ENCODE measurements around the gene RPTOR.

RPTOR gene

GRCh38 chr17:80777274-80777673, 232.6 kb downstream of the RPTOR start:
- no peak for TF ChIP-seq CTCF (IDR thresholded peaks at IDR 0.05; ENCODE audit: low read depth, low read length, missing control alignments)
- H3K4me3 ChIP-seq (ENCODE audit: low read depth, low read length), result no peak overlapping the region
- DNase-seq (ENCODE audit: low read depth), result no peak
- in situ Hi-C loops (cut with HindIII; ENCODE audit: low sequenced_read_pairs), result no loop called here

- no peak overlapping the region for H3K4me3 ChIP-seq (ENCODE audit: low read depth, low read length)
- no peak for DNase-seq (ENCODE audit: low read depth)
- in situ Hi-C loops (cut with HindIII; ENCODE audit: low sequenced_read_pairs), result no loop called here
- no peak for TF ChIP-seq CTCF (IDR thresholded peaks at IDR 0.05; ENCODE audit: low read depth, low read length, missing control alignments)
Observed at GRCh38 chr17:80778716-80779115, 234.1 kb downstream of the RPTOR start.

DNA sequence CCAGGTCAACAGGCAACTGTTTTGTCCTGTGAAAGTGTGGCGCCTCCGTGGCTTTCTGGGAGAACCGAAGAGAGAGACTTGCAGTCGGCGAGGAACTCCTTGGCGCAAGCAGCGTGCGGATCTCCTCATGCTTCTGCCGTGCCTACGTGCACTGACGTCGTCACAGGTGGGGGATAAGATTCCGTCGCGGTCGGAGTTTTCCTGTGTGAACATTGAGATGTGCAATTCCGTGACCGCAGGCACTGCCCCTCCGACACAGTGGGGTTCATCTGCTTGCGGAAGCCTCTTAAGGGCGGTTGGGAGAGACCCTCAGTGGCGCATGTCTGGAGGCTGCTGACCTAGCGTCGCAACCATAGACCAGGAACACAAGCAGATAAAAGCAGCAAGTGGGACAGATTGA, 234.7 kb downstream of the RPTOR start:
- TF ChIP-seq CTCF (IDR thresholded peaks at IDR 0.05; ENCODE audit: low read depth, low read length, missing control alignments), result no peak
- DNase-seq (ENCODE audit: low read depth), result no peak
- no peak overlapping the region for H3K4me3 ChIP-seq (ENCODE audit: low read depth, low read length)
- in situ Hi-C loops (cut with HindIII; ENCODE audit: low sequenced_read_pairs), result no loop called here

- H3K4me3 ChIP-seq (ENCODE audit: low read depth, low read length), result no peak overlapping the region
Observed at GRCh38 chr17:80779961-80780380, 235.3 kb downstream of the RPTOR start.

DNA sequence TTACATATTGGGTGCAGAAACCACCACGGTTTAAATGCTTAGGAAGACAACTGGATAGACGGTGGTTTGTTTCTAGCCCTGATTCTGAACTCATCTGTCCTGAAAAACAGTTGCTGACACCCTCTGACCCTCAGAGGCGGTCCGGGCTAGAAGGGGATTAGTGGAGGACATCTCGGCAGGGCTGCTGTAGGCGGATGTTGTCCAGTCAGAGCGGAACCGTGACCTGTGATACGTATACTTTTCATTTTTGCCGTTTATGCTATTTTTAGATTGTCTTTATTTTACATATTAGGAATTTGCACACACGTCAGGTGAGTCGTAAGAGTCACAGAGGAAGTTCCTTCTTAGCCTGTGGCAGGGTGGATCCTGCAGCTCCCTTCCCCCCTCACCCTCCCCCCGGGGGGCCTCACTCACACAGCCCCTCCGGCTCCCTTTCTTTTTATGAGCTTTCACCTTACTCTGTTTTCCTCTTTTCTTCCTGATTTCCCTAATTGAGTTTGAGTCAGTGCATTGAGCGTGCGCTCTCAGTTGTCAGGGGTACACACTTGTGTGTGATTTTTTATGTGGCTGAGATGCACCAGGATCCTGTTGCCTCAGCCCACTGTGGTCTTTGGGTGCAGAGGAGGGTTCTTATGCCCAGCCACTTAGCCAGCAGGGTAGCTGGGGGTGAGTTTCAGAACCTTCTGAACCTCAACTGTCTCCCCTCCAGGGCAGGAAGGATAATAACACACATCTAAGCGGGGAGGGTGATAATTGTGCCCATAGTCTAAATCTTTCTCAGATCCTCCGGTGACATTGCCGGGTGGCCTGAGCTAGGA, 236.0 kb downstream of the RPTOR start:
- H3K4me3 ChIP-seq (ENCODE audit: low read depth, low read length), result no peak overlapping the region
- TF ChIP-seq CTCF (IDR thresholded peaks at IDR 0.05; ENCODE audit: low read depth, low read length, missing control alignments), result no peak
- in situ Hi-C loops (cut with HindIII; ENCODE audit: low sequenced_read_pairs), result no loop called here
- DNase-seq (ENCODE audit: low read depth), result no peak

More at GRCh38 chr17:80779961-80780380, 235.3 kb downstream of the RPTOR start:
- in situ Hi-C loops (cut with HindIII; ENCODE audit: low sequenced_read_pairs), result no loop called here
- no peak for TF ChIP-seq CTCF (IDR thresholded peaks at IDR 0.05; ENCODE audit: low read depth, low read length, missing control alignments)
- DNase-seq (ENCODE audit: low read depth), result no peak

DNA sequence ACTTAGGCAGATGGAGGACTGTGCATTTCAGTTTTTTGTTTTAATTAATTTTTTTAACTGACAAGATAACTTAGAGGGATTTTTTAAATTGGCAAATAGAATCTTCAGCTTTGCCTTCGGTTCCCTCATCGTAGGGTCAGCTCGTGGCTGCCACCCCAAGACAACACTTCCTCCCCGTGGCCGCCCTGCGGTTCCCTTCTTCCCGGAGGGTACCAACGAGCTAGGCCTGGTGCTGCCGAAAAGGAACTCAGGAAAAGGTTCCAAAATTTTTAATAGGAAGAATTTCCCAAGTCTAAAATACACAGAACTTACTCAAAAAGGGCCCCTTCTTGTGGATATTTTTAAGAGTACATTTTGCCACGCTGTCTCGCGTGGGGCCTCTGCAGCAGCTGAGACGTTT, 236.6 kb downstream of the RPTOR start:
- in situ Hi-C loops (cut with HindIII; ENCODE audit: low sequenced_read_pairs), result no loop called here
- TF ChIP-seq CTCF (IDR thresholded peaks at IDR 0.05; ENCODE audit: low read depth, low read length, missing control alignments), result no peak
- no peak for DNase-seq (ENCODE audit: low read depth)

More for the DNA sequence above, 236.6 kb downstream of the RPTOR start:
- H3K4me3 ChIP-seq (ENCODE audit: low read depth, low read length), result no peak overlapping the region
